ENCODE measurements around the gene RHEX.
"Not testable (repeated sequence)": the region's sequence is repeated elsewhere in the genome, so short reads cannot be mapped to it uniquely, and the experiment has no call there.

DNA sequence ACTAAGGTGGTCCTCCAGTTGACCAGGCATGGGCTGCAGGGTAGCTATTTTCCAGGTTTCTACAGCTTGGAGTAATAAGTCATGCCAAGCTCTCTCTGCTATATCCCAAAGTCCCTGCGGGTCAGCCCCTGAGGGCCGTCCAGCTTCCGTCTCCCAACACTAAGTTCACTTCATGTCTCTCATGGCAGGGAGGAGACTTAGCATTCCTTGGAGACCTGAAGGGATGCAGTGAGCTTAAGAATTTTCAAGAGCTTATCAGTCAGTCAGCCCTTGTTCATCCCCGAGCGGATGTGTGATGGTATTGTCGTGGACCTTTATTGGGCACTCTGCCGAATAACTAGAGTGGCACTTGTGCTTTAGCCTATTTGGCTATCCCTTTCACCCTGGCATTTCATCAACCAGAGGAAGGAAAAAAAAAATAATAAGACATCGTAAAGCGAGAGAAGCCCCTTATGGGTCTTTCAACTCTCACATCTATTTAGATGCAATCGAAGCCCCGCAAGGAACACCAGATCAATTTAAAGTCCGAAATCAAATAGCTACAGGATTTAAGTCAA, 2.2 kb downstream of the RHEX start:
- TF ChIP-seq, protein P1, sequence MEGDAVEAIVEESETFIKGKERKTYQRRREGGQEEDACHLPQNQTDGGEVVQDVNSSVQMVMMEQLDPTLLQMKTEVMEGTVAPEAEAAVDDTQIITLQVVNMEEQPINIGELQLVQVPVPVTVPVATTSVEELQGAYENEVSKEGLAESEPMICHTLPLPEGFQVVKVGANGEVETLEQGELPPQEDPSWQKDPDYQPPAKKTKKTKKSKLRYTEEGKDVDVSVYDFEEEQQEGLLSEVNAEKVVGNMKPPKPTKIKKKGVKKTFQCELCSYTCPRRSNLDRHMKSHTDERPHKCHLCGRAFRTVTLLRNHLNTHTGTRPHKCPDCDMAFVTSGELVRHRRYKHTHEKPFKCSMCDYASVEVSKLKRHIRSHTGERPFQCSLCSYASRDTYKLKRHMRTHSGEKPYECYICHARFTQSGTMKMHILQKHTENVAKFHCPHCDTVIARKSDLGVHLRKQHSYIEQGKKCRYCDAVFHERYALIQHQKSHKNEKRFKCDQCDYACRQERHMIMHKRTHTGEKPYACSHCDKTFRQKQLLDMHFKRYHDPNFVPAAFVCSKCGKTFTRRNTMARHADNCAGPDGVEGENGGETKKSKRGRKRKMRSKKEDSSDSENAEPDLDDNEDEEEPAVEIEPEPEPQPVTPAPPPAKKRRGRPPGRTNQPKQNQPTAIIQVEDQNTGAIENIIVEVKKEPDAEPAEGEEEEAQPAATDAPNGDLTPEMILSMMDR (IDR thresholded peaks at IDR 0.05) = not testable (repeated sequence)
- not testable (repeated sequence) for TF ChIP-seq POLR2A (IDR thresholded peaks at IDR 0.05)
